ENCODE measurements around the gene EVA1A. TPM values are rescaled to one million over a fixed set of nuclear protein-coding genes. Genes with fewer than 3 reads are reported as not detected.

Gene EVA1A
- total and polyA plus RNA-seq, 4 donors: 45.7 to 206 (median 100) TPM

GRCh38 chr2:75580606-75581005, 19.9 kb upstream of the EVA1A start:
- peaks cover 0 to 6% (median 5%) of the 10 kb centered on the region in 4 donors for H3K4me1 ChIP-seq (ENCODE audit: control insufficient read depth in 4 of 4, insufficient read depth in 4 of 4, low read length in 3 of 4)
- TF ChIP-seq JUND (IDR thresholded peaks at IDR 0.05) (no peak), FOXA2 (IDR thresholded peaks at IDR 0.05) (no peak), HNF4G (IDR thresholded peaks at IDR 0.05) (no peak), MAX (IDR thresholded peaks at IDR 0.05) (no peak), TAF1 (conservative IDR thresholded peaks at IDR 0.05) (no peak), NR2F2 (IDR thresholded peaks at IDR 0.05) (no peak)
- H3K4me3 ChIP-seq (ENCODE audit: low read depth in 1 of 3, low read length in 3 of 3): no peak overlapping the region
- DNase-seq (ENCODE audit: low spot score): no peak
- no peaks in the 10 kb centered on the region for H3K36me3 ChIP-seq (ENCODE audit: control insufficient read depth in 4 of 4, insufficient read depth in 3 of 4, low read depth in 1 of 4, low read length in 3 of 4)
- H3K9me3 ChIP-seq (ENCODE audit: control insufficient read depth in 4 of 4, low read length in 3 of 4): peaks cover 0 to 4% (median 0%) of the 10 kb centered on the region in 4 donors
- 91% methylated on average over 1 of the region's 1 CpG for WGBS
- no peak overlapping the region for H3K9ac ChIP-seq (ENCODE audit: low read depth in 1 of 2, low read length in 2 of 2)
- no peaks in the 10 kb centered on the region for H3K27me3 ChIP-seq (ENCODE audit: control insufficient read depth in 4 of 4, insufficient read depth in 4 of 4, low read length in 3 of 4)
- H3K27ac ChIP-seq (ENCODE audit: low read depth in 1 of 2, low read length in 2 of 2): no peak overlapping the region

GRCh38 chr2:75580156-75580555, 19.4 kb upstream of the EVA1A start:
- no peak overlapping the region for H3K27ac ChIP-seq (ENCODE audit: low read depth in 1 of 2, low read length in 2 of 2)
- no peak overlapping the region for H3K9ac ChIP-seq (ENCODE audit: low read depth in 1 of 2, low read length in 2 of 2)
- peaks cover 0 to 4% (median 0%) of the 10 kb centered on the region in 4 donors for H3K9me3 ChIP-seq (ENCODE audit: control insufficient read depth in 4 of 4, low read length in 3 of 4)
- TF ChIP-seq REST (IDR thresholded peaks at IDR 0.05) (no peak), RAD21 (IDR thresholded peaks at IDR 0.05) (no peak), SP1 (IDR thresholded peaks at IDR 0.05) (no peak), FOXA1 (IDR thresholded peaks at IDR 0.05) (no peak), TAF1 (conservative IDR thresholded peaks at IDR 0.05) (no peak), NR2F2 (IDR thresholded peaks at IDR 0.05) (no peak), JUND (IDR thresholded peaks at IDR 0.05) (no peak), HNF4G (IDR thresholded peaks at IDR 0.05) (no peak), FOXA2 (IDR thresholded peaks at IDR 0.05) (no peak), GABPA (IDR thresholded peaks at IDR 0.05 in 1 of 2, conservative IDR thresholded peaks at IDR 0.05 in 1 of 2) (no peak), MAX (IDR thresholded peaks at IDR 0.05) (no peak), ZBTB33 (IDR thresholded peaks at IDR 0.05) (no peak)
- peaks cover 0 to 6% (median 5%) of the 10 kb centered on the region in 4 donors for H3K4me1 ChIP-seq (ENCODE audit: control insufficient read depth in 4 of 4, insufficient read depth in 4 of 4, low read length in 3 of 4)
- no peak for DNase-seq (ENCODE audit: low spot score)
- no peaks in the 10 kb centered on the region for H3K36me3 ChIP-seq (ENCODE audit: control insufficient read depth in 4 of 4, insufficient read depth in 3 of 4, low read depth in 1 of 4, low read length in 3 of 4)
- 94% methylated on average over 1 of the region's 1 CpG for WGBS
- H3K4me3 ChIP-seq (ENCODE audit: low read depth in 1 of 3, low read length in 3 of 3): no peak overlapping the region
- H3K27me3 ChIP-seq (ENCODE audit: control insufficient read depth in 4 of 4, insufficient read depth in 4 of 4, low read length in 3 of 4): no peaks in the 10 kb centered on the region

GRCh38 chr2:75579186-75579585, 18.4 kb upstream of the EVA1A start:
- peaks cover 0 to 4% (median 0%) of the 10 kb centered on the region in 4 donors for H3K9me3 ChIP-seq (ENCODE audit: control insufficient read depth in 4 of 4, low read length in 3 of 4)
- no peak overlapping the region for H3K27ac ChIP-seq (ENCODE audit: low read depth in 1 of 2, low read length in 2 of 2)
- H3K27me3 ChIP-seq (ENCODE audit: control insufficient read depth in 4 of 4, insufficient read depth in 4 of 4, low read length in 3 of 4): no peaks in the 10 kb centered on the region
- no peak overlapping the region for H3K9ac ChIP-seq (ENCODE audit: low read depth in 1 of 2, low read length in 2 of 2)
- DNase-seq (ENCODE audit: low spot score): no peak
- no peaks in the 10 kb centered on the region for H3K36me3 ChIP-seq (ENCODE audit: control insufficient read depth in 4 of 4, insufficient read depth in 3 of 4, low read depth in 1 of 4, low read length in 3 of 4)
- H3K4me1 ChIP-seq (ENCODE audit: control insufficient read depth in 4 of 4, insufficient read depth in 4 of 4, low read length in 3 of 4): peaks cover 0 to 6% (median 5%) of the 10 kb centered on the region in 4 donors
- H3K4me3 ChIP-seq (ENCODE audit: low read depth in 1 of 3, low read length in 3 of 3): no peak overlapping the region
- no peak for TF ChIP-seq ZBTB33 (IDR thresholded peaks at IDR 0.05)
- TF ChIP-seq FOXA2 (IDR thresholded peaks at IDR 0.05): no peak
- TF ChIP-seq EGR1 (IDR thresholded peaks at IDR 0.05; ENCODE audit: low read depth in 2 of 2): no peak
- TF ChIP-seq JUND (IDR thresholded peaks at IDR 0.05): no peak
- no peak for TF ChIP-seq HNF4G (IDR thresholded peaks at IDR 0.05)
- TF ChIP-seq GABPA (IDR thresholded peaks at IDR 0.05 in 1 of 2, conservative IDR thresholded peaks at IDR 0.05 in 1 of 2): no peak
- no peak for TF ChIP-seq REST (IDR thresholded peaks at IDR 0.05)
- no peak for TF ChIP-seq RAD21 (IDR thresholded peaks at IDR 0.05)
- TF ChIP-seq SP1 (IDR thresholded peaks at IDR 0.05): no peak
- no peak for TF ChIP-seq NR2F2 (IDR thresholded peaks at IDR 0.05)
- no peak for TF ChIP-seq HNF4A (conservative IDR thresholded peaks at IDR 0.05)
